ENCODE measurements around the gene STK32B.

The STK32B gene

GRCh38 chr4:5137226-5137625, 85.9 kb downstream of the STK32B start:
- no peaks in the 10 kb centered on the region for H3K27me3 ChIP-seq (ENCODE audit: control insufficient read depth in 1 of 2, insufficient read depth in 2 of 2, low read length in 2 of 2)
- no peaks in the 10 kb centered on the region for H3K4me1 ChIP-seq (ENCODE audit: control insufficient read depth, insufficient read depth, low read length)
- H3K36me3 ChIP-seq (ENCODE audit: control insufficient read depth in 2 of 2, insufficient read depth in 2 of 2, low read length in 2 of 2): no peaks in the 10 kb centered on the region
- H3K9me3 ChIP-seq (ENCODE audit: control insufficient read depth in 2 of 2, low read length in 2 of 2): no peaks in the 10 kb centered on the region
- no peak overlapping the region for H3K27ac ChIP-seq (ENCODE audit: low read length)
- H3K9ac ChIP-seq (ENCODE audit: low read length in 2 of 2): no peak overlapping the region
- no peak overlapping the region for H3K4me3 ChIP-seq (ENCODE audit: low read length in 2 of 2)

GRCh38 chr4:5137927-5138326, 86.6 kb downstream of the STK32B start:
- no peak overlapping the region for H3K9ac ChIP-seq (ENCODE audit: low read length in 2 of 2)
- no peak overlapping the region for H3K27ac ChIP-seq (ENCODE audit: low read length)
- H3K4me3 ChIP-seq (ENCODE audit: low read length in 2 of 2): no peak overlapping the region
- H3K9me3 ChIP-seq (ENCODE audit: control insufficient read depth in 2 of 2, low read length in 2 of 2): no peaks in the 10 kb centered on the region
- no peaks in the 10 kb centered on the region for H3K36me3 ChIP-seq (ENCODE audit: control insufficient read depth in 2 of 2, insufficient read depth in 2 of 2, low read length in 2 of 2)
- no peaks in the 10 kb centered on the region for H3K27me3 ChIP-seq (ENCODE audit: control insufficient read depth in 1 of 2, insufficient read depth in 2 of 2, low read length in 2 of 2)
- H3K4me1 ChIP-seq (ENCODE audit: control insufficient read depth, insufficient read depth, low read length): no peaks in the 10 kb centered on the region

GRCh38 chr4:5138389-5138788, 87.1 kb downstream of the STK32B start:
- Histone ChIP-seq H3K27me3 (ENCODE audit: control insufficient read depth in 1 of 2, insufficient read depth in 2 of 2, low read length in 2 of 2) (no peaks in the 10 kb centered on the region), H3K4me1 (ENCODE audit: control insufficient read depth, insufficient read depth, low read length) (no peaks in the 10 kb centered on the region), H3K36me3 (ENCODE audit: control insufficient read depth in 2 of 2, insufficient read depth in 2 of 2, low read length in 2 of 2) (no peaks in the 10 kb centered on the region), H3K9me3 (ENCODE audit: control insufficient read depth in 2 of 2, low read length in 2 of 2) (no peaks in the 10 kb centered on the region), H3K9ac (ENCODE audit: low read length in 2 of 2) (no peak overlapping the region), H3K27ac (ENCODE audit: low read length) (no peak overlapping the region), H3K4me3 (ENCODE audit: low read length in 2 of 2) (no peak overlapping the region)

GRCh38 chr4:5139141-5139540, 87.9 kb downstream of the STK32B start:
- Histone ChIP-seq H3K4me1 (ENCODE audit: control insufficient read depth, insufficient read depth, low read length) (no peaks in the 10 kb centered on the region), H3K36me3 (ENCODE audit: control insufficient read depth in 2 of 2, insufficient read depth in 2 of 2, low read length in 2 of 2) (no peaks in the 10 kb centered on the region), H3K9me3 (ENCODE audit: control insufficient read depth in 2 of 2, low read length in 2 of 2) (no peaks in the 10 kb centered on the region), H3K4me3 (ENCODE audit: low read length in 2 of 2) (no peak overlapping the region), H3K9ac (ENCODE audit: low read length in 2 of 2) (no peak overlapping the region), H3K27ac (ENCODE audit: low read length) (no peak overlapping the region), H3K27me3 (ENCODE audit: control insufficient read depth in 1 of 2, insufficient read depth in 2 of 2, low read length in 2 of 2) (no peaks in the 10 kb centered on the region)

- no peak overlapping the region for H3K4me3 ChIP-seq (ENCODE audit: low read length in 2 of 2)
- no peak overlapping the region for H3K27ac ChIP-seq (ENCODE audit: low read length)
- no peak overlapping the region for H3K9ac ChIP-seq (ENCODE audit: low read length in 2 of 2)
- H3K36me3 ChIP-seq (ENCODE audit: control insufficient read depth in 2 of 2, insufficient read depth in 2 of 2, low read length in 2 of 2): no peaks in the 10 kb centered on the region
- no peaks in the 10 kb centered on the region for H3K4me1 ChIP-seq (ENCODE audit: control insufficient read depth, insufficient read depth, low read length)
- no peaks in the 10 kb centered on the region for H3K9me3 ChIP-seq (ENCODE audit: control insufficient read depth in 2 of 2, low read length in 2 of 2)
- no peaks in the 10 kb centered on the region for H3K27me3 ChIP-seq (ENCODE audit: control insufficient read depth in 1 of 2, insufficient read depth in 2 of 2, low read length in 2 of 2)
Measured at GRCh38 chr4:5141802-5142201, 90.5 kb downstream of the STK32B start.

GRCh38 chr4:5142726-5143125, 91.4 kb downstream of the STK32B start:
- Histone ChIP-seq H3K36me3 (ENCODE audit: control insufficient read depth in 2 of 2, insufficient read depth in 2 of 2, low read length in 2 of 2) (no peaks in the 10 kb centered on the region), H3K9ac (ENCODE audit: low read length in 2 of 2) (no peak overlapping the region), H3K27me3 (ENCODE audit: control insufficient read depth in 1 of 2, insufficient read depth in 2 of 2, low read length in 2 of 2) (no peaks in the 10 kb centered on the region), H3K27ac (ENCODE audit: low read length) (no peak overlapping the region), H3K4me1 (ENCODE audit: control insufficient read depth, insufficient read depth, low read length) (no peaks in the 10 kb centered on the region), H3K4me3 (ENCODE audit: low read length in 2 of 2) (no peak overlapping the region), H3K9me3 (ENCODE audit: control insufficient read depth in 2 of 2, low read length in 2 of 2) (no peaks in the 10 kb centered on the region)

- Histone ChIP-seq H3K4me3 (ENCODE audit: low read length in 2 of 2) (no peak overlapping the region), H3K9me3 (ENCODE audit: control insufficient read depth in 2 of 2, low read length in 2 of 2) (no peaks in the 10 kb centered on the region), H3K9ac (ENCODE audit: low read length in 2 of 2) (no peak overlapping the region), H3K4me1 (ENCODE audit: control insufficient read depth, insufficient read depth, low read length) (no peaks in the 10 kb centered on the region), H3K27ac (ENCODE audit: low read length) (no peak overlapping the region), H3K36me3 (ENCODE audit: control insufficient read depth in 2 of 2, insufficient read depth in 2 of 2, low read length in 2 of 2) (no peaks in the 10 kb centered on the region), H3K27me3 (ENCODE audit: control insufficient read depth in 1 of 2, insufficient read depth in 2 of 2, low read length in 2 of 2) (no peaks in the 10 kb centered on the region)
Measured at GRCh38 chr4:5143306-5143861, 92.1 kb downstream of the STK32B start.

- Histone ChIP-seq H3K36me3 (ENCODE audit: control insufficient read depth in 2 of 2, insufficient read depth in 2 of 2, low read length in 2 of 2) (no peaks in the 10 kb centered on the region), H3K27me3 (ENCODE audit: control insufficient read depth in 1 of 2, insufficient read depth in 2 of 2, low read length in 2 of 2) (no peaks in the 10 kb centered on the region), H3K27ac (ENCODE audit: low read length) (no peak overlapping the region), H3K4me3 (ENCODE audit: low read length in 2 of 2) (no peak overlapping the region), H3K4me1 (ENCODE audit: control insufficient read depth, insufficient read depth, low read length) (no peaks in the 10 kb centered on the region), H3K9me3 (ENCODE audit: control insufficient read depth in 2 of 2, low read length in 2 of 2) (no peaks in the 10 kb centered on the region), H3K9ac (ENCODE audit: low read length in 2 of 2) (no peak overlapping the region)
Measured at GRCh38 chr4:5143940-5144339, 92.7 kb downstream of the STK32B start.

GRCh38 chr4:5144384-5144783, 93.1 kb downstream of the STK32B start:
- Histone ChIP-seq H3K4me3 (ENCODE audit: low read length in 2 of 2) (no peak overlapping the region), H3K9me3 (ENCODE audit: control insufficient read depth in 2 of 2, low read length in 2 of 2) (no peaks in the 10 kb centered on the region), H3K4me1 (ENCODE audit: control insufficient read depth, insufficient read depth, low read length) (no peaks in the 10 kb centered on the region), H3K9ac (ENCODE audit: low read length in 2 of 2) (no peak overlapping the region), H3K36me3 (ENCODE audit: control insufficient read depth in 2 of 2, insufficient read depth in 2 of 2, low read length in 2 of 2) (no peaks in the 10 kb centered on the region), H3K27me3 (ENCODE audit: control insufficient read depth in 1 of 2, insufficient read depth in 2 of 2, low read length in 2 of 2) (no peaks in the 10 kb centered on the region), H3K27ac (ENCODE audit: low read length) (no peak overlapping the region)

- H3K36me3 ChIP-seq (ENCODE audit: control insufficient read depth in 2 of 2, insufficient read depth in 2 of 2, low read length in 2 of 2): no peaks in the 10 kb centered on the region
- H3K4me1 ChIP-seq (ENCODE audit: control insufficient read depth, insufficient read depth, low read length): no peaks in the 10 kb centered on the region
- no peak overlapping the region for H3K4me3 ChIP-seq (ENCODE audit: low read length in 2 of 2)
- no peak overlapping the region for H3K9ac ChIP-seq (ENCODE audit: low read length in 2 of 2)
- H3K9me3 ChIP-seq (ENCODE audit: control insufficient read depth in 2 of 2, low read length in 2 of 2): no peaks in the 10 kb centered on the region
- H3K27me3 ChIP-seq (ENCODE audit: control insufficient read depth in 1 of 2, insufficient read depth in 2 of 2, low read length in 2 of 2): no peaks in the 10 kb centered on the region
- H3K27ac ChIP-seq (ENCODE audit: low read length): no peak overlapping the region
Measured at GRCh38 chr4:5146248-5146647, 95.0 kb downstream of the STK32B start.

GRCh38 chr4:5152521-5152920, 101.2 kb downstream of the STK32B start:
- Histone ChIP-seq H3K9ac (ENCODE audit: low read length in 2 of 2) (no peak overlapping the region), H3K36me3 (ENCODE audit: control insufficient read depth in 2 of 2, insufficient read depth in 2 of 2, low read length in 2 of 2) (no peaks in the 10 kb centered on the region), H3K27ac (ENCODE audit: low read length) (no peak overlapping the region), H3K4me3 (ENCODE audit: low read length in 2 of 2) (no peak overlapping the region), H3K27me3 (ENCODE audit: control insufficient read depth in 1 of 2, insufficient read depth in 2 of 2, low read length in 2 of 2) (no peaks in the 10 kb centered on the region), H3K4me1 (ENCODE audit: control insufficient read depth, insufficient read depth, low read length) (no peaks in the 10 kb centered on the region), H3K9me3 (ENCODE audit: control insufficient read depth in 2 of 2, low read length in 2 of 2) (peaks cover 0 to 2% of the 10 kb centered on the region in 2 donors)

All from stomach smooth muscle (tissue), 2 donors.